ENCODE measurements around the gene CCNK.

Gene CCNK

GRCh38 chr14:99507860-99508640 lies 26.8 kb downstream of the CCNK start:
- DNase-seq (ENCODE audit: low spot score), result peak; percentile 13
- TF ChIP-seq CTCF (IDR thresholded peaks at IDR 0.05; ENCODE audit: extremely low read depth, insufficient read depth, missing control alignments), result no peak
- in situ Hi-C loops (cut with MboI; ENCODE audit: low pct_unique_long_range_greater_than_20kb, low sequenced_read_pairs, unreplicated experiment), result no loop called here

GRCh38 chr14:99508896-99509629 lies 27.9 kb downstream of the CCNK start:
- no peak for TF ChIP-seq CTCF (IDR thresholded peaks at IDR 0.05; ENCODE audit: extremely low read depth, insufficient read depth, missing control alignments)
- in situ Hi-C loops (cut with MboI; ENCODE audit: low pct_unique_long_range_greater_than_20kb, low sequenced_read_pairs, unreplicated experiment), result no loop called here
- peak; percentile 11 for DNase-seq (ENCODE audit: low spot score)

GRCh38 chr14:99509871-99510555 lies 28.8 kb downstream of the CCNK start:
- peak; percentile 16 for DNase-seq (ENCODE audit: low spot score)
- in situ Hi-C loops (cut with MboI; ENCODE audit: low pct_unique_long_range_greater_than_20kb, low sequenced_read_pairs, unreplicated experiment), result no loop called here
- TF ChIP-seq CTCF (IDR thresholded peaks at IDR 0.05; ENCODE audit: extremely low read depth, insufficient read depth, missing control alignments), result no peak

GRCh38 chr14:99510556-99511139 lies 29.4 kb downstream of the CCNK start:
- no peak for TF ChIP-seq CTCF (IDR thresholded peaks at IDR 0.05; ENCODE audit: extremely low read depth, insufficient read depth, missing control alignments)
- no peak for DNase-seq (ENCODE audit: low spot score)
- in situ Hi-C loops (cut with MboI; ENCODE audit: low pct_unique_long_range_greater_than_20kb, low sequenced_read_pairs, unreplicated experiment), result no loop called here

- no peak for DNase-seq (ENCODE audit: low spot score)
- in situ Hi-C loops (cut with MboI; ENCODE audit: low pct_unique_long_range_greater_than_20kb, low sequenced_read_pairs, unreplicated experiment), result no loop called here
- TF ChIP-seq CTCF (IDR thresholded peaks at IDR 0.05; ENCODE audit: extremely low read depth, insufficient read depth, missing control alignments), result no peak
Measured at GRCh38 chr14:99511421-99512109, 30.4 kb downstream of the CCNK start.

- TF ChIP-seq CTCF (IDR thresholded peaks at IDR 0.05; ENCODE audit: extremely low read depth, insufficient read depth, missing control alignments), result no peak
- DNase-seq (ENCODE audit: low spot score), result no peak
- in situ Hi-C loops (cut with MboI; ENCODE audit: low pct_unique_long_range_greater_than_20kb, low sequenced_read_pairs, unreplicated experiment), result no loop called here
Measured at GRCh38 chr14:99512110-99512449, 30.9 kb downstream of the CCNK start.

Measured in GM13977 (cell line).